GM12878 (cell line): ENCODE results near the gene ILKAP. TPM values are rescaled to one million over a fixed set of nuclear protein-coding genes. Genes with fewer than 3 reads are reported as not detected.

Experiments used
- ATAC-seq: fragments of 200-7000 bp; cut with Tn5 transposase; 3 replicates; pipeline ENCODE4 v1.9.1; 2020; ENCODE audit warnings: mild to moderate bottlenecking, moderate library complexity
- BruUV-seq: library from RNA; stranded (reverse); fragments of 400-500 nt; replicated peaks from 2 replicates; lab custom pipeline; 2021; lab: Mats Ljungman, UMichigan
- CTCF ChIA-PET: fragments of 300-600 bp; sonication (Branson Sonifier 250); formaldehyde crosslinking; extraction: SDS; loops from one replicate; lab custom pipeline; 2021; ENCODE audit warnings: inconsistent platforms; lab: Yijun Ruan, JAX
- POLR2A ChIA-PET: fragments of 350-600 bp; formaldehyde crosslinking; extraction: SDS; loops from one replicate; lab custom pipeline; 2021; ENCODE audit warnings: inconsistent platforms; lab: Charles Lee
- RAD21 ChIA-PET: fragments of 300-600 bp; sonication (Branson Sonifier 250); formaldehyde crosslinking; loops from one replicate; lab custom pipeline; 2023; ENCODE audit warnings: antibody characterized with exemption; ENCODE audit not compliant: unreplicated experiment; lab: Charles Lee
- SMC1A ChIA-PET: fragments of 300-600 bp; sonication (Branson Sonifier 250); formaldehyde crosslinking; loops from one replicate; lab custom pipeline; 2023; ENCODE audit not compliant: unreplicated experiment, uncharacterized antibody; lab: Charles Lee
- DNase-seq: peaks from one replicate; pipeline ENCODE4 v3.0.0-alpha.2; 2011; ENCODE audit warnings: low read depth, low spot score
- FAIRE-seq: peaks from 3 replicates; lab custom pipeline; 2011; peaks lifted over from hg19 to GRCh38; lab: Jason Lieb, UNC
- H2AFZ ChIP-seq: 2 replicates; pipeline ENCODE4 v1.6.0; 2011; ENCODE audit warnings: low read depth, low read length, control low read depth; ENCODE audit not compliant: control insufficient read depth
- H3K27ac ChIP-seq: 2 replicates; pipeline ENCODE4 v1.5.1; 2011; ENCODE audit warnings: control low read depth; ENCODE audit not compliant: control insufficient read depth, insufficient read depth
- H3K27me3 ChIP-seq, 2 experiments: replicated peaks in 1 of 2; 2 replicates each; pipeline versions ENCODE4 v1.6.0 to v1.6.1; 2011; ENCODE audit warnings: low read length in 1 of 2; ENCODE audit not compliant: control insufficient read depth in 2 of 2, insufficient read depth in 2 of 2
- H3K36me3 ChIP-seq, 2 experiments: 2 replicates each; pipeline ENCODE4 v1.5.1; 2011; ENCODE audit warnings: low read length in 1 of 2; ENCODE audit not compliant: control insufficient read depth in 2 of 2, insufficient read depth in 2 of 2
- H3K4me1 ChIP-seq: 2 replicates; pipeline ENCODE4 v1.6.1; 2011; ENCODE audit warnings: mild to moderate bottlenecking, low read length, moderate library complexity, mixed read lengths; ENCODE audit not compliant: control insufficient read depth, insufficient read depth
- H3K4me2 ChIP-seq: 2 replicates; pipeline ENCODE4 v1.6.0; 2011; ENCODE audit warnings: control low read depth; ENCODE audit not compliant: control insufficient read depth, insufficient read depth
- H3K4me3 ChIP-seq: fragments of 200-600 bp; sonication (generic); 2 replicates; pipeline ENCODE4 v1.5.1; 2016
- H3K79me2 ChIP-seq: 2 replicates; pipeline ENCODE4 v1.6.0; 2011; ENCODE audit warnings: low read length; ENCODE audit not compliant: control insufficient read depth, insufficient read depth
- H3K9ac ChIP-seq: 2 replicates; pipeline ENCODE4 v1.8.0; 2011; ENCODE audit warnings: low read length, control low read depth, mixed read lengths; ENCODE audit not compliant: control insufficient read depth, insufficient read depth
- H3K9me3 ChIP-seq: replicated peaks from 3 replicates; pipeline ENCODE4 v1.5.1; 2011; ENCODE audit warnings: mild to moderate bottlenecking, low read length; ENCODE audit not compliant: control insufficient read depth, insufficient read depth
- H4K20me1 ChIP-seq: 2 replicates; pipeline ENCODE4 v1.6.0; 2011; ENCODE audit not compliant: control insufficient read depth, insufficient read depth
- ATF7 ChIP-seq: fragments of 450-650 bp; IDR thresholded peaks from 2 replicates; pipeline ENCODE4 v1.6.1; 2016; ENCODE audit warnings: low read depth, mild to moderate bottlenecking
- EED ChIP-seq: sonication (generic); IDR thresholded peaks from 2 replicates; pipeline ENCODE4 v1.6.1; 2016; ENCODE audit warnings: antibody characterized with exemption, low read depth
- HDAC6 ChIP-seq: fragments of 200-600 bp; sonication (generic); IDR thresholded peaks from one replicate; pipeline ENCODE4 v1.8.0; 2017; ENCODE audit warnings: antibody characterized with exemption; ENCODE audit not compliant: unreplicated experiment
- JUNB ChIP-seq: IDR thresholded peaks from 2 replicates; pipeline ENCODE4 v1.6.1; 2016; ENCODE audit warnings: antibody characterized with exemption, mild to moderate bottlenecking
- RCOR1 ChIP-seq: conservative IDR thresholded peaks from 2 replicates; pipeline ENCODE4 v1.6.1; 2012; ENCODE audit warnings: low read depth, low read length, improper control_type of control experiment
- STAT1 ChIP-seq: fragments of 450-650 bp; conservative IDR thresholded peaks from 2 replicates; pipeline ENCODE4 v1.6.1; 2014; ENCODE audit warnings: antibody characterized with exemption, mild to moderate bottlenecking
- ZNF384 ChIP-seq: IDR thresholded peaks from 2 replicates; pipeline ENCODE4 v1.6.1; 2012; ENCODE audit warnings: low read depth, mild to moderate bottlenecking, low read length, improper control_type of control experiment, borderline replicate concordance
- WGBS: methylation state at CpG from one replicate; pipeline ENCODE4 v1.1.6; 2016; ENCODE audit warnings: low lambda C conversion rate; ENCODE audit not compliant: insufficient replicate concordance, insufficient coverage; ENCODE audit errors: missing lambda C conversion rate; 5-methylcytosine and 5-hydroxymethylcytosine counted together
- in situ Hi-C: fragments of 300-500 bp; cut with MboI; formaldehyde crosslinking; loops from 9 replicates; pipeline ENCODE4 v1.14.3; 2018; ENCODE audit warnings: mixed read lengths
- intact Hi-C: fragments of 100-400 bp; cut with micrococcal nuclease; formaldehyde crosslinking; loops from one replicate; pipeline ENCODE4 v1.14.2; 2022; ENCODE audit not compliant: unreplicated experiment
- polyA plus RNA-seq, 11 experiments: library from polyadenylated mRNA; depleted of rRNA in 4 of 11; unstranded in 6 of 11; stranded (reverse) in 5 of 11; fragments of >200 nt; fragmentation: Nextera tagmentation in 4 of 11; fragmentation: Illumina TruSeq in 1 of 11; extraction: Ambion mirVana in 4 of 11; extraction: Trizol in 1 of 11; gene quantifications; 1 replicate in 1 of 11; 2 replicates in 10 of 11; pipeline versions ENCODE4 v1.2.1 to v1.2.3, GENCODE V29; 2011 to 2016; ENCODE audit warnings: inconsistent platforms in 2 of 11, missing spikeins in 2 of 11, low read depth in 1 of 11
- total RNA-seq, 4 experiments: library from RNA; depleted of rRNA in 3 of 4; stranded (reverse); fragments of >200 nt in 3 of 4; fragmentation: Illumina TruSeq in 1 of 4; extraction: Trizol in 1 of 4; gene quantifications; 2 replicates each; pipeline versions ENCODE4 v1.2.1 to v1.2.3, GENCODE V29; 2013 to 2021
- TF ChIP-seq, protein P1 (sequence below): fragments of 450-650 bp; IDR thresholded peaks from 2 replicates; pipeline ENCODE4 v1.6.1; 2016; ENCODE audit warnings: mild to moderate bottlenecking

The ILKAP gene
- total and polyA plus RNA-seq, 10 of the 15 experiments (the other 5 are each of a cell fraction or from before 2014, with no cell fraction given) = 4.2 to 65.3 (median 37.3) TPM

DNA sequence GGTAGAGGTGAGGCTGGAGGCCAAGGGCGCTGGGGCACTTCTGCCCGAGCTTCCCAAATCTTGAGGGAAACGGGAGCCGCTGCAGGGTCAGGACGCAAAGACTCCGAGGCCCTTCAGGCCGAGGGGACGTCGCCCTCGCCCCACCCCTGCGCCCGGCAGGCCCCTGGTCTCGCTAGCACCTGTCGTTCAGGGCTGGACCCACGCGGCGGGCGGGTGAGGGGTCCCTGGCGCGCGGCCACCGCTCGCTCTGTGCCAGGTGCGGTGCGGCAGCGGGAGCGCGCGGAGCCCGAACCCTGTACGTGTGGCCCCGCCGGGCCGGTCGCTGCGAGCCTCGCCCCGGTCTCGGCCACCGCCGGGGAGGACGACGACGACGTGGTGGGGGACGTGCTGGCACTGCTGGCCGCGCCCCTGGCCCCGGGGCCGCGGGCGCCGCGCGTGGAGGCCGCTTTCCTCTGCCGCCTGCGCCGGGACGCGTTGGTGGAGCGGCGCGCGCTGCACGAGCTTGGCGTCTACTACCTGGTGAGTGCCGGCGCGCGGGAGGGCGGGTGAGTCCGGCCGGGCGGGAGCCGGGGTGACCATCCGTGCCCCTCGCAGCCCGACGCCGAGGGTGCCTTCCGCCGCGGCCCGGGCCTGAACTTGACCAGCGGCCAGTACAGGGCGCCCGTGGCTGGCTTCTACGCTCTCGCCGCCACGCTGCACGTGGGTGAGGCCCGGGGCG, 39.9 kb downstream of the ILKAP start:
- peaks cover 6% of the 10 kb centered on the region; the same call in 1 of the 2 replicates for H3K4me1 ChIP-seq
- no peak for FAIRE-seq
- no peaks in the 10 kb centered on the region for H3K79me2 ChIP-seq
- POLR2A ChIA-PET = no interaction called here
- H3K27ac ChIP-seq = no peak overlapping the region
- BruUV-seq = no TSS peak
- no peaks in the 10 kb centered on the region for H3K9me3 ChIP-seq
- CTCF ChIA-PET = no interaction called here
- TF ChIP-seq ZNF384 (no peak), HDAC6 (peak; percentile 78)
- in situ Hi-C loops = no loop called here
- H4K20me1 ChIP-seq = no peaks in the 10 kb centered on the region
- H3K36me3 ChIP-seq = peaks cover 0 to 2% of the 10 kb centered on the region in 2 experiments; a peak in 3 of 4 replicates
- intact Hi-C loops = no loop called here
- H3K9ac ChIP-seq = no peak overlapping the region
- H3K27me3 ChIP-seq = peaks cover 3 to 12% of the 10 kb centered on the region in 2 experiments; a peak in 3 of 4 replicates
- 38% methylated on average over 50 of the region's 95 CpGs for WGBS
- ATAC-seq = no peak
- no peak overlapping the region for H2AFZ ChIP-seq
- no peak overlapping the region for H3K4me2 ChIP-seq
- RAD21 ChIA-PET = interaction anchor here (1.4 kb wide), 1 partner anchor 100 kb away, joined by 4 read pairs; no protein-coding TSS in a partner anchor
- SMC1A ChIA-PET = no interaction called here
- DNase-seq = no peak
- H3K4me3 ChIP-seq = no peak overlapping the region

DNA sequence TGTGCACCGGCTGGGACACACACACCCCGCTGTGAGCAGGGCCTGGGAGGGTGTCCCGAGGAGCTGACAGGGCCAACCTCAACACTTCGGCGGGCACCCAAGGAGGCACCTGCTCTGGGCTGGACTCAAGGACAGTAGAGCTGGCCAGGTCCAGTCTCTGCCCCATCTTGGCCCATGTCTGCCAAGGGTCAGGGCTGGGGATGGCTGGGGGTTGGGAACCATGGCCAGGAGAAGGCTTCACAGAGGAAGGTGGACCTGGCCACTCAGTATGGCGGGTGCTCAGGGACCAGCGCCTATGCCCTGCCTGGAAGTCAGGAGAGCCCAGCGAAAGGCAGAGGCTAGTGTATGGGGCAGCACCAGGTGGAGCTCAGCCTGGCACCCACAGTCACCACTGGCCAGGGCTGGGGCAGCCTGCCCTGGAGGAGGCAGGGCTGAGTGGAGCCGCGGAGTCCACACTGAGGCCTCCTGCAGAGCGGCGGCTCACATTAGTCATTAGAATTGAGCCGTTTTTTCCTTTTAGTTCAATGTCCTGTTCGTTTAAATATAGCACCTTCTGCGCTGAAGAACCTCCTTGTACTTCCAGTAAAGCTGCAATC, 40.6 kb downstream of the ILKAP start:
- 53% methylated on average over 15 of the region's 15 CpGs for WGBS
- Histone ChIP-seq H3K9me3 (no peaks in the 10 kb centered on the region), H3K4me2 (no peak overlapping the region), H3K4me1 (peaks cover 6% of the 10 kb centered on the region; the same call in 1 of the 2 replicates), H2AFZ (no peak overlapping the region), H3K36me3 (peaks cover 0 to 2% of the 10 kb centered on the region in 2 experiments; a peak in 2 of 4 replicates), H3K27ac (no peak overlapping the region), H3K9ac (no peak overlapping the region), H3K79me2 (no peaks in the 10 kb centered on the region), H4K20me1 (no peaks in the 10 kb centered on the region), H3K27me3 (peaks cover 3 to 12% of the 10 kb centered on the region in 2 experiments; a peak in 3 of 4 replicates), H3K4me3 (no peak overlapping the region)
- in situ Hi-C loops = no loop called here
- BruUV-seq = no TSS peak
- ChIA-PET CTCF (interaction anchor here (1.0 kb wide), 1 partner anchor 100 kb away, joined by 3 read pairs; no protein-coding TSS in a partner anchor), RAD21 (interaction anchor here (1.4 kb wide), 1 partner anchor 100 kb away, joined by 4 read pairs; no protein-coding TSS in a partner anchor), SMC1A (no interaction called here), POLR2A (no interaction called here)
- no peak for TF ChIP-seq RCOR1
- TF ChIP-seq EED = no peak
- no peak for TF ChIP-seq ATF7
- TF ChIP-seq JUNB = no peak
- TF ChIP-seq, protein P1, sequence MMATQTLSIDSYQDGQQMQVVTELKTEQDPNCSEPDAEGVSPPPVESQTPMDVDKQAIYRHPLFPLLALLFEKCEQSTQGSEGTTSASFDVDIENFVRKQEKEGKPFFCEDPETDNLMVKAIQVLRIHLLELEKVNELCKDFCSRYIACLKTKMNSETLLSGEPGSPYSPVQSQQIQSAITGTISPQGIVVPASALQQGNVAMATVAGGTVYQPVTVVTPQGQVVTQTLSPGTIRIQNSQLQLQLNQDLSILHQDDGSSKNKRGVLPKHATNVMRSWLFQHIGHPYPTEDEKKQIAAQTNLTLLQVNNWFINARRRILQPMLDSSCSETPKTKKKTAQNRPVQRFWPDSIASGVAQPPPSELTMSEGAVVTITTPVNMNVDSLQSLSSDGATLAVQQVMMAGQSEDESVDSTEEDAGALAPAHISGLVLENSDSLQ = no peak
- no peak for TF ChIP-seq STAT1
- intact Hi-C loops = no loop called here
- no peak for DNase-seq
- no peak for FAIRE-seq
- ATAC-seq = no peak
